IMR-90 (cell line): ENCODE results near the gene PRR5L. TPM values are rescaled to one million over a fixed set of nuclear protein-coding genes. Genes with fewer than 3 reads are reported as not detected.

ENCODE experiments used
- ATAC-seq: fragments of 200-7000 bp; cut with Tn5 transposase; 2 replicates; pipeline ENCODE4 v1.9.1; 2020; ENCODE audit warnings: low read depth, mild to moderate bottlenecking, moderate library complexity
- BruUV-seq: library from RNA; stranded (reverse); fragments of 400-500 nt; replicated peaks from 2 replicates; lab custom pipeline; 2021; lab: Mats Ljungman, UMichigan
- CTCF ChIA-PET: fragments of 300-600 bp; formaldehyde crosslinking; extraction: SDS; loops from one replicate; lab custom pipeline; 2021; ENCODE audit warnings: antibody characterized with exemption; lab: Yijun Ruan, JAX
- POLR2A ChIA-PET: fragments of 300-600 bp; sonication (Branson Sonifier 250); formaldehyde crosslinking; loops from one replicate; lab custom pipeline; 2022; ENCODE audit warnings: antibody characterized with exemption; ENCODE audit not compliant: unreplicated experiment; lab: Charles Lee
- DNase-seq: peaks from one replicate; pipeline ENCODE4 v3.0.0; 2013
- H2AFZ ChIP-seq: replicated peaks from 2 replicates; pipeline ENCODE3; 2013; ENCODE audit warnings: low read length, mild to moderate bottlenecking; ENCODE audit not compliant: poor library complexity
- H2AK5ac ChIP-seq: 2 replicates; pipeline ENCODE4 v1.6.1; 2013; ENCODE audit warnings: low read depth, low read length, inconsistent platforms
- H2AK9ac ChIP-seq: replicated peaks from 2 replicates; pipeline ENCODE3; 2013; ENCODE audit warnings: mild to moderate bottlenecking, low read depth, low read length, moderate library complexity; ENCODE audit not compliant: poor library complexity
- H2BK120ac ChIP-seq: 2 replicates; pipeline ENCODE4 v1.6.1; 2013; ENCODE audit warnings: low read depth, low read length, inconsistent platforms
- H2BK15ac ChIP-seq: 3 replicates; pipeline ENCODE4 v1.6.1; 2013; ENCODE audit warnings: low read depth, low read length, inconsistent platforms
- H2BK20ac ChIP-seq: 2 replicates; pipeline ENCODE4 v1.6.1; 2013; ENCODE audit warnings: low read depth, mild to moderate bottlenecking, inconsistent platforms, low read length, moderate library complexity
- H2BK5ac ChIP-seq: 2 replicates; pipeline ENCODE4 v1.6.1; 2013; ENCODE audit warnings: mild to moderate bottlenecking, low read depth, low read length, inconsistent platforms; ENCODE audit not compliant: poor library complexity, severe bottlenecking
- H3K14ac ChIP-seq: replicated peaks from 2 replicates; pipeline ENCODE4 v1.6.1; 2013; ENCODE audit warnings: low read depth, low read length, inconsistent platforms
- H3K18ac ChIP-seq: 2 replicates; pipeline ENCODE4 v1.6.1; 2013; ENCODE audit warnings: low read depth, low read length, control low read depth
- H3K23ac ChIP-seq: 2 replicates; pipeline ENCODE4 v1.6.1; 2013; ENCODE audit warnings: low read depth, low read length, inconsistent platforms
- H3K27ac ChIP-seq: 2 replicates; pipeline ENCODE4 v1.5.1; 2013; ENCODE audit warnings: mild to moderate bottlenecking, control low read depth, low read length; ENCODE audit not compliant: insufficient read depth
- H3K27me3 ChIP-seq: 2 replicates; pipeline ENCODE4 v1.6.1; 2013; ENCODE audit warnings: low read length; ENCODE audit not compliant: control insufficient read depth, insufficient read depth
- H3K36me3 ChIP-seq: 2 replicates; pipeline ENCODE4 v1.6.1; 2013; ENCODE audit warnings: low read length, mixed read lengths; ENCODE audit not compliant: control insufficient read depth, insufficient read depth
- H3K4ac ChIP-seq: 2 replicates; pipeline ENCODE4 v1.6.1; 2013; ENCODE audit warnings: low read depth, low read length, inconsistent platforms
- H3K4me1 ChIP-seq: 2 replicates; pipeline ENCODE4 v1.6.1; 2013; ENCODE audit warnings: low read length, mixed read lengths; ENCODE audit not compliant: control insufficient read depth, insufficient read depth
- H3K4me2 ChIP-seq: 2 replicates; pipeline ENCODE4 v1.6.1; 2013; ENCODE audit warnings: low read depth, mild to moderate bottlenecking, control low read depth, low read length, moderate library complexity
- H3K4me3 ChIP-seq: 2 replicates; pipeline ENCODE4 v1.5.1; 2013; ENCODE audit warnings: low read depth, mild to moderate bottlenecking, control low read depth, low read length, moderate library complexity; ENCODE audit not compliant: insufficient read depth
- H3K56ac ChIP-seq: 2 replicates; pipeline ENCODE4 v1.6.1; 2013; ENCODE audit warnings: low read length, inconsistent platforms; ENCODE audit not compliant: insufficient read depth; ENCODE audit errors: extremely low read depth
- H3K79me1 ChIP-seq, 2 experiments: 2 replicates each; pipeline ENCODE4 v1.6.1; 2013; ENCODE audit warnings: low read length in 2 of 2, inconsistent platforms in 1 of 2, low read depth in 1 of 2
- H3K9ac ChIP-seq: 2 replicates; pipeline ENCODE4 v1.6.1; 2013; ENCODE audit warnings: low read depth, low read length, control low read depth
- H3K9me1 ChIP-seq: 2 replicates; pipeline ENCODE4 v1.6.1; 2013; ENCODE audit warnings: low read length, inconsistent platforms; ENCODE audit not compliant: insufficient read depth
- H3K9me3 ChIP-seq: 2 replicates; pipeline ENCODE4 v1.6.1; 2013; ENCODE audit warnings: low read length; ENCODE audit not compliant: control insufficient read depth, insufficient read depth
- H4K20me1 ChIP-seq: 2 replicates; pipeline ENCODE4 v1.6.1; 2013; ENCODE audit warnings: low read length, inconsistent platforms; ENCODE audit not compliant: insufficient read depth
- H4K5ac ChIP-seq: 2 replicates; pipeline ENCODE4 v1.6.1; 2013; ENCODE audit warnings: mild to moderate bottlenecking, low read depth, low read length, control low read depth
- H4K8ac ChIP-seq, 2 experiments: 2 replicates each; pipeline ENCODE4 v1.6.1; 2013; ENCODE audit warnings: low read depth in 2 of 2, low read length in 2 of 2, control low read depth in 1 of 2, inconsistent platforms in 1 of 2
- H4K91ac ChIP-seq: 2 replicates; pipeline ENCODE4 v1.6.1; 2013; ENCODE audit warnings: low read depth, low read length, inconsistent platforms; ENCODE audit not compliant: insufficient read depth
- BHLHE40 ChIP-seq: fragments of 150-350 bp; IDR thresholded peaks from 2 replicates; pipeline ENCODE4 v1.6.1; 2016; ENCODE audit warnings: mild to moderate bottlenecking, low read depth, low read length
- CEBPB ChIP-seq: IDR thresholded peaks from 2 replicates; pipeline ENCODE4 v1.6.1; 2012; ENCODE audit warnings: low read depth, low read length, improper control_type of control experiment
- FOS ChIP-seq: fragments of 150-350 bp; IDR thresholded peaks from 2 replicates; pipeline ENCODE4 v1.6.1; 2016; ENCODE audit warnings: low read depth, low read length
- MAZ ChIP-seq: IDR thresholded peaks from 2 replicates; pipeline ENCODE4 v1.6.1; 2012; ENCODE audit warnings: low read depth, mild to moderate bottlenecking, low read length, improper control_type of control experiment, moderate library complexity, borderline replicate concordance
- NFE2L2 ChIP-seq: fragments of 150-350 bp; IDR thresholded peaks from 2 replicates; pipeline ENCODE4 v1.6.1; 2016; ENCODE audit warnings: low read depth, mild to moderate bottlenecking, low read length
- POLR2A ChIP-seq: IDR thresholded peaks from 2 replicates; pipeline ENCODE4 v1.6.1; 2012; ENCODE audit warnings: mild to moderate bottlenecking, low read depth, low read length
- WGBS, 2 experiments: methylation state at CpG; one replicate each; pipeline versions ENCODE4 v1.1.5 to v1.1.7; 2013; ENCODE audit warnings: missing lambda C conversion rate in 2 of 2; ENCODE audit not compliant: insufficient read length in 1 of 2; ENCODE audit errors: extremely low coverage in 2 of 2; 5-methylcytosine and 5-hydroxymethylcytosine counted together
- dilution Hi-C: fragments of 300-500 bp; cut with HindIII; formaldehyde crosslinking; loops from one replicate; pipeline ENCODE4 v1.14.3; 2018; ENCODE audit warnings: low sequenced_read_pairs; ENCODE audit not compliant: unreplicated experiment
- in situ Hi-C: fragments of 300-500 bp; cut with MboI; formaldehyde crosslinking; loops from 3 replicates; pipeline ENCODE4 v1.14.3; 2019; ENCODE audit warnings: low sequenced_read_pairs, inconsistent platforms, mixed read lengths
- intact Hi-C: fragments of 100-400 bp; cut with micrococcal nuclease; formaldehyde crosslinking; loops from 2 replicates; pipeline ENCODE4 v1.10.0; 2022
- polyA plus RNA-seq, 3 experiments: library from polyadenylated mRNA; depleted of rRNA; stranded (reverse); fragments of >200 nt; gene quantifications; 2 replicates each; pipeline ENCODE4 v1.2.3, GENCODE V29; 2012; ENCODE audit warnings: low replicate concordance in 1 of 3
- total RNA-seq: library from RNA; depleted of rRNA; stranded (reverse); fragments of >200 nt; gene quantifications from 2 replicates; pipeline ENCODE4 v1.2.3, GENCODE V29; 2012

Gene PRR5L
- total and polyA plus RNA-seq, 2 of the 4 experiments (the other 2 are of a cell fraction), result 2.9 to 3.6 TPM

GRCh38 chr11:36500315-36500721, 204.2 kb downstream of the PRR5L start:
- dilution Hi-C loops (no loop called here), intact Hi-C loops (no loop called here), in situ Hi-C loops (no loop called here)
- Histone ChIP-seq H3K18ac (no peak overlapping the region), H4K20me1 (no peaks in the 10 kb centered on the region; the same call in 1 of the 2 replicates), H2BK5ac (peak overlapping the region; percentile 42), H3K9ac (peak overlapping the region; percentile 7; the same call in 1 of the 2 replicates), H4K8ac (peak overlapping the region; percentile 26 to 79; a peak in 3 of 4 replicates), H3K4me2 (peak overlapping the region; percentile 23; the same call in 1 of the 2 replicates), H2BK20ac (0 out of 2 replicates have a peak overlapping the region, but pooled peaks have one; percentile 15), H2BK120ac (peak overlapping the region; percentile 22; the same call in 1 of the 2 replicates), H2AK5ac (peak overlapping the region; percentile 77), H2AFZ (peak overlapping the region; percentile 1), H3K9me3 (no peaks in the 10 kb centered on the region), H2AK9ac (peak overlapping the region; percentile 21), H3K4me1 (peaks cover 7% of the 10 kb centered on the region), H4K91ac (peak overlapping the region; percentile 16), H3K27me3 (no peaks in the 10 kb centered on the region), H3K36me3 (peaks cover 7% of the 10 kb centered on the region), H3K14ac (peak overlapping the region; percentile 47), H3K27ac (peak overlapping the region; percentile 50), H3K9me1 (peaks cover 6% of the 10 kb centered on the region), H3K23ac (peak overlapping the region; percentile 50; the same call in 1 of the 2 replicates), H4K5ac (0 out of 2 replicates have a peak overlapping the region, but pooled peaks have one; percentile 18), H3K79me1 (peaks cover 4 to 30% of the 10 kb centered on the region in 2 experiments; a peak in 2 of 4 replicates), H2BK15ac (peak overlapping the region; percentile 67; the same call in 1 of the 3 replicates), H3K56ac (0 out of 2 replicates have a peak overlapping the region, but pooled peaks have one; percentile 5), H3K4me3 (no peak overlapping the region), H3K4ac (peak overlapping the region; percentile 69)
- WGBS, 2 experiments, result no CpG with 5 or more reads among the region's 1 CpG
- ATAC-seq (peak; percentile 98), DNase-seq (peak; percentile 96)
- CTCF ChIA-PET, result interaction anchor here (0.5 to 2.0 kb wide), 3 partner anchors 10 to 627 kb away, joined by 3 to 6 read pairs (median 4); partner anchors contain the start of gene TRAF6
- POLR2A ChIA-PET, result no interaction called here
- BruUV-seq, result no TSS peak
- TF ChIP-seq BHLHE40 (no peak), FOS (peak; percentile 60), NFE2L2 (no peak), MAZ (no peak), POLR2A (peak; percentile 33; the same call in 1 of the 2 replicates), CEBPB (0 out of 2 replicates have a peak, but pooled peaks have one; percentile 3)
